Prostate gland (tissue), 2 donors: ENCODE data around the gene MIPOL1.
"Not testable (repeated sequence)": the region's sequence is repeated elsewhere in the genome, so short reads cannot be mapped to it uniquely, and the experiment has no call there.

ENCODE experiments used
- CTCF ChIP-seq, 4 experiments: fragments of 200-600 bp in 2 of 4; fragments of 450-650 bp in 2 of 4; sonication (generic) in 2 of 4; IDR thresholded peaks; 1 replicate in 3 of 4; 2 replicates in 1 of 4; pipeline ENCODE4 v1.5.1; 2016 to 2019; ENCODE audit warnings: antibody characterized with exemption in 4 of 4, mild to moderate bottlenecking in 2 of 4, moderate library complexity in 2 of 4
- POLR2AphosphoS5 ChIP-seq: sonication (generic); formaldehyde crosslinking; IDR thresholded peaks from one replicate; pipeline ENCODE4 v1.6.1; 2017; ENCODE audit warnings: antibody characterized with exemption

- not testable (repeated sequence) for TF ChIP-seq CTCF (IDR thresholded peaks at IDR 0.05); POLR2AphosphoS5
These were observed 9.7 kb upstream of the MIPOL1 start for GRCh38 chr14:37187840-37188577.
